ENCODE data around the gene NCLN. TPM values are rescaled to one million over a fixed set of nuclear protein-coding genes. Genes with fewer than 3 reads are reported as not detected.

The NCLN gene
- total RNA-seq, 2 experiments from 2014 or later, result 49.6 to 51.9 TPM

- H3K9me3 ChIP-seq (ENCODE audit: control insufficient read depth in 1 of 2, insufficient read depth in 1 of 2, low read length in 2 of 2), result peaks cover 0 to 6% of the 10 kb centered on the region in 2 experiments
- POLR2A ChIA-PET, result no interaction called here
- H3K27me3 Mint-ChIP-seq, result no peaks in the 10 kb centered on the region
- H3K4me1 Mint-ChIP-seq (ENCODE audit: low read depth), result no peaks in the 10 kb centered on the region
- TF ChIP-seq, protein P1, sequence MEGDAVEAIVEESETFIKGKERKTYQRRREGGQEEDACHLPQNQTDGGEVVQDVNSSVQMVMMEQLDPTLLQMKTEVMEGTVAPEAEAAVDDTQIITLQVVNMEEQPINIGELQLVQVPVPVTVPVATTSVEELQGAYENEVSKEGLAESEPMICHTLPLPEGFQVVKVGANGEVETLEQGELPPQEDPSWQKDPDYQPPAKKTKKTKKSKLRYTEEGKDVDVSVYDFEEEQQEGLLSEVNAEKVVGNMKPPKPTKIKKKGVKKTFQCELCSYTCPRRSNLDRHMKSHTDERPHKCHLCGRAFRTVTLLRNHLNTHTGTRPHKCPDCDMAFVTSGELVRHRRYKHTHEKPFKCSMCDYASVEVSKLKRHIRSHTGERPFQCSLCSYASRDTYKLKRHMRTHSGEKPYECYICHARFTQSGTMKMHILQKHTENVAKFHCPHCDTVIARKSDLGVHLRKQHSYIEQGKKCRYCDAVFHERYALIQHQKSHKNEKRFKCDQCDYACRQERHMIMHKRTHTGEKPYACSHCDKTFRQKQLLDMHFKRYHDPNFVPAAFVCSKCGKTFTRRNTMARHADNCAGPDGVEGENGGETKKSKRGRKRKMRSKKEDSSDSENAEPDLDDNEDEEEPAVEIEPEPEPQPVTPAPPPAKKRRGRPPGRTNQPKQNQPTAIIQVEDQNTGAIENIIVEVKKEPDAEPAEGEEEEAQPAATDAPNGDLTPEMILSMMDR (IDR thresholded peaks at IDR 0.05), result no peak
- intact Hi-C loops (cut with DNase I, micrococcal nuclease), result no loop called here
- no peak overlapping the region for H3K4me3 Mint-ChIP-seq
- peaks cover 7% of the 10 kb centered on the region for H3K36me3 ChIP-seq (ENCODE audit: insufficient read depth, low read length)
- peaks cover 34% of the 10 kb centered on the region for H3K4me1 ChIP-seq (ENCODE audit: insufficient read depth, low read length)
- no peaks in the 10 kb centered on the region for H3K36me3 Mint-ChIP-seq (ENCODE audit: low read depth)
- H3K27me3 ChIP-seq (ENCODE audit: control insufficient read depth in 1 of 2, insufficient read depth in 2 of 2, low read length in 2 of 2), result no peaks in the 10 kb centered on the region
- H3K4me3 ChIP-seq (ENCODE audit: low read length), result no peak overlapping the region
- no peak for DNase-seq
- no peaks in the 10 kb centered on the region for H3K9me3 Mint-ChIP-seq
- no peak overlapping the region for H3K27ac ChIP-seq (ENCODE audit: low read depth in 1 of 2, low read length in 2 of 2)
- CTCF ChIA-PET, result no interaction called here
- H3K27ac Mint-ChIP-seq, result no peak overlapping the region
- no peak for ATAC-seq (ENCODE audit: poor library complexity)
These were observed 35.9 kb upstream of the NCLN start for GRCh38 chr19:3149526-3150505.

GRCh38 chr19:3150739-3151329, 34.9 kb upstream of the NCLN start:
- Mint-ChIP-seq H3K4me3 (no peak overlapping the region), H3K36me3 (ENCODE audit: low read depth) (no peaks in the 10 kb centered on the region), H3K27me3 (no peaks in the 10 kb centered on the region), H3K27ac (no peak overlapping the region), H3K4me1 (ENCODE audit: low read depth) (no peaks in the 10 kb centered on the region), H3K9me3 (no peaks in the 10 kb centered on the region)
- ATAC-seq (ENCODE audit: poor library complexity) (no peak), DNase-seq (no peak)
- H3K4me1 ChIP-seq (ENCODE audit: insufficient read depth, low read length), result peaks cover 44% of the 10 kb centered on the region
- H3K9me3 ChIP-seq (ENCODE audit: control insufficient read depth in 1 of 2, insufficient read depth in 1 of 2, low read length in 2 of 2), result peaks cover 0 to 6% of the 10 kb centered on the region in 2 experiments
- POLR2A ChIA-PET, result interaction anchor here (1.1 kb wide), 2 partner anchors 35 to 36 kb away, joined by 3 to 4 read pairs; partner anchors contain the start of gene NCLN
- TF ChIP-seq, protein P1 (IDR thresholded peaks at IDR 0.05), result no peak
- H3K4me3 ChIP-seq (ENCODE audit: low read length), result no peak overlapping the region
- no peak overlapping the region for H3K27ac ChIP-seq (ENCODE audit: low read depth in 1 of 2, low read length in 2 of 2)
- H3K27me3 ChIP-seq (ENCODE audit: control insufficient read depth in 1 of 2, insufficient read depth in 2 of 2, low read length in 2 of 2), result no peaks in the 10 kb centered on the region
- intact Hi-C loops (cut with DNase I, micrococcal nuclease), result no loop called here
- H3K36me3 ChIP-seq (ENCODE audit: insufficient read depth, low read length), result peaks cover 7% of the 10 kb centered on the region
- CTCF ChIA-PET, result no interaction called here

DNA sequence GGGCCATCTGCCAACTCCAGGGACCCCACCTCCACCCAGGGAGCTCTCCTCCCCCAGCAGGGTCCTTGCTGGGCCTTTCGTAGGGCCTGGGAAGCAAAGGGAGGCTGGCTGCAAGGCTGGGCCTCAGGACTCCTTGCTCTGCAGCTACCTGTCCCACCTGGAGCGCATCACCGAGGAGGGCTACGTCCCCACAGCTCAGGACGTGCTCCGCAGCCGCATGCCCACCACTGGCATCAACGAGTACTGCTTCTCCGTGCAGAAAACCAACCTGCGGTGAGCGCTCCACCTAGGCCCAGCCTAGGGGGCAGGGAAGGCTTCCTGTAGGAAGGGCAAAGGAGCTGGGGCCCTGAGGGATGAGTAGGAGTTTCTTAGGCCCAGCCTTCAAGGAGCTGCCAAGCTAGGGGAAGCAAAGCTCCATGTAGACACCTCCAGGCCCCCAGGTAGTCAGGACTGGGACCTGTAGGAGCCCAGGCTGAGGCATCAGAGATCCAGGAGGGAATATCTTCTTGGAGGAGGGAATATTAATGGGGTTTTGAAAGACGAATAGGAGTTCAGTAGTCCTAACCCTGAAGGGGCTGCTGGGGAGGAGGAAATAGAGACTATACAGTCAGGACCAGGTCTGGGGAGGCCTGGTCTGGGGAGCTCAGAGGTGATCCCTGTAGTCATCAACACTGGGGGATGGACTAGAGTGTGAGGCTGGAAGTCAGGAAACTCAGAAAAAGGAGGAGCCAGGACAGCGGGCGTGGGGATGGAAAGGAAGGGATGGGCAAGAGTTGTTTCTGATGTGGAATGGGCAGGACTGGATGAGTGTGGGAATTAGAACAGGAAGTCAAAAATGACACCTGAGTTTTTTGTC, 33.9 kb upstream of the NCLN start:
- H3K27me3 Mint-ChIP-seq, result no peaks in the 10 kb centered on the region
- Histone ChIP-seq H3K27ac (ENCODE audit: low read depth in 1 of 2, low read length in 2 of 2) (no peak overlapping the region), H3K36me3 (ENCODE audit: insufficient read depth, low read length) (peaks cover 7% of the 10 kb centered on the region), H3K9me3 (ENCODE audit: control insufficient read depth in 1 of 2, insufficient read depth in 1 of 2, low read length in 2 of 2) (peaks cover 0 to 6% of the 10 kb centered on the region in 2 experiments), H3K4me3 (ENCODE audit: low read length) (no peak overlapping the region), H3K4me1 (ENCODE audit: insufficient read depth, low read length) (peaks cover 40% of the 10 kb centered on the region), H3K27me3 (ENCODE audit: control insufficient read depth in 1 of 2, insufficient read depth in 2 of 2, low read length in 2 of 2) (no peaks in the 10 kb centered on the region)
- intact Hi-C loops (cut with DNase I, micrococcal nuclease), result no loop called here
- no peaks in the 10 kb centered on the region for H3K4me1 Mint-ChIP-seq (ENCODE audit: low read depth)
- no peaks in the 10 kb centered on the region for H3K36me3 Mint-ChIP-seq (ENCODE audit: low read depth)
- no peaks in the 10 kb centered on the region for H3K9me3 Mint-ChIP-seq
- ChIA-PET POLR2A (interaction anchor here (1.1 kb wide), 2 partner anchors 34 to 35 kb away, joined by 3 to 4 read pairs; partner anchors contain the start of gene NCLN), CTCF (interaction anchor here (1.2 kb wide), 1 partner anchor 26 kb away, joined by 4 read pairs; no protein-coding TSS in a partner anchor)
- DNase-seq (no peak), ATAC-seq (ENCODE audit: poor library complexity) (no peak)
- TF ChIP-seq, protein P1 (IDR thresholded peaks at IDR 0.05), result no peak
- H3K27ac Mint-ChIP-seq, result no peak overlapping the region
- H3K4me3 Mint-ChIP-seq, result no peak overlapping the region

Measured in CD4-positive, alpha-beta T cell (primary cell).